ENCODE data around the gene ROS1. TPM values are rescaled to one million over a fixed set of nuclear protein-coding genes. Genes with fewer than 3 reads are reported as not detected.

Gene ROS1
- total and polyA plus RNA-seq, 2 donors (not counting 3 experiments of a cell fraction or from before 2014, with no cell fraction given), result not detected

GRCh38 chr6:117275205-117275604, 150.5 kb downstream of the ROS1 start:
- FAIRE-seq, result no peak
- CTCF ChIA-PET, result no interaction called here
- dilution Hi-C loops (cut with MboI; ENCODE audit: extremely low pct_ligation_motif_present, low sequenced_read_pairs), result no loop called here

More at GRCh38 chr6:117275205-117275604, 150.5 kb downstream of the ROS1 start:
- no peak for DNase-seq (ENCODE audit: low read depth, low spot score)
- Histone ChIP-seq H3K4me3 (replicated peaks in 1 of 3; ENCODE audit: insufficient read depth in 1 of 3, low read depth in 1 of 3, low read length in 3 of 3) (no peak overlapping the region), H3K4me2 (ENCODE audit: insufficient read depth, low read length) (no peak overlapping the region), H3K9me1 (replicated peaks; ENCODE audit: control insufficient read depth, extremely low read depth, insufficient read depth, low read length) (no peaks in the 10 kb centered on the region), H3K27ac (ENCODE audit: insufficient read depth, low read depth, low read length) (no peak overlapping the region), H3K4me1 (ENCODE audit: control insufficient read depth, extremely low read depth, insufficient read depth, low read length) (no peaks in the 10 kb centered on the region), H3K9ac (replicated peaks; ENCODE audit: extremely low read depth, insufficient read depth, low read length) (no peak overlapping the region), H3K27me3 (ENCODE audit: control insufficient read depth in 2 of 2, insufficient read depth in 2 of 2, low read length in 2 of 2) (peaks cover 26 to 37% of the 10 kb centered on the region in 2 experiments), H2AFZ (ENCODE audit: low read depth, low read length) (no peak overlapping the region), H3K9me3 (replicated peaks; ENCODE audit: control insufficient read depth, insufficient read depth, low read length) (no peaks in the 10 kb centered on the region), H3K79me2 (ENCODE audit: control insufficient read depth, insufficient read depth, low read length) (no peaks in the 10 kb centered on the region), H4K20me1 (replicated peaks; ENCODE audit: control insufficient read depth, extremely low read depth, insufficient read depth, low read length) (no peaks in the 10 kb centered on the region), H3K36me3 (ENCODE audit: control insufficient read depth in 2 of 2, extremely low read depth in 1 of 2, insufficient read depth in 2 of 2, low read length in 2 of 2) (no peaks in the 10 kb centered on the region)
- TF ChIP-seq EZH2 (IDR thresholded peaks at IDR 0.05; ENCODE audit: borderline replicate concordance, low read depth, low read length, severe bottlenecking) (no peak), MAX (IDR thresholded peaks at IDR 0.05; ENCODE audit: insufficient read depth, insufficient read length) (no peak), FOS (IDR thresholded peaks at IDR 0.05; ENCODE audit: borderline replicate concordance, insufficient read depth, low read length) (no peak), POLR2AphosphoS5 (IDR thresholded peaks at IDR 0.05; ENCODE audit: insufficient read depth, low read depth, low read length) (no peak), POLR2A (IDR thresholded peaks at IDR 0.05; ENCODE audit: low read depth, low read length) (no peak), MYC (IDR thresholded peaks at IDR 0.05; ENCODE audit: low read depth, low read length) (no peak), GATA2 (IDR thresholded peaks at IDR 0.05; ENCODE audit: insufficient read depth, insufficient read length, low read depth, low read length) (no peak), CTCF (IDR thresholded peaks at IDR 0.05; ENCODE audit: extremely low read depth in 1 of 2, insufficient read depth in 1 of 2, low read depth in 1 of 2, low read length in 2 of 2) (no peak), JUN (IDR thresholded peaks at IDR 0.05; ENCODE audit: borderline replicate concordance, insufficient read depth, insufficient read length, low read depth) (no peak)
- POLR2A ChIA-PET, result no interaction called here
- no TSS peak for BruUV-seq (replicated peaks)
- intact Hi-C loops (cut with micrococcal nuclease), result no loop called here
